ENCODE results near the gene SHC2. TPM values are rescaled to one million over a fixed set of nuclear protein-coding genes. Genes with fewer than 3 reads are reported as not detected.
"Not testable (repeated sequence)": the region's sequence is repeated elsewhere in the genome, so short reads cannot be mapped to it uniquely, and the experiment has no call there.

Gene SHC2
- total RNA-seq, 1 experiment from 2014 or later, result not detected

- Histone ChIP-seq H3K9me3 (replicated peaks) (no peaks in the 10 kb centered on the region), H3K27ac (no peak overlapping the region), H3K4me3 (no peak overlapping the region), H3K27me3 (replicated peaks) (peaks cover 17% of the 10 kb centered on the region; the same call in 1 of the 2 replicates), H3K36me3 (no peaks in the 10 kb centered on the region), H3K4me1 (replicated peaks) (no peaks in the 10 kb centered on the region)
- no peak for DNase-seq (ENCODE audit: low read depth in 1 of 2, low spot score in 2 of 2)
Measured at GRCh38 chr19:425056-425455, 35.8 kb downstream of the SHC2 start.

- Histone ChIP-seq H3K4me3 (no peak overlapping the region), H3K36me3 (no peaks in the 10 kb centered on the region), H3K27me3 (replicated peaks) (peaks cover 22% of the 10 kb centered on the region), H3K9me3 (replicated peaks) (no peaks in the 10 kb centered on the region), H3K4me1 (replicated peaks) (no peaks in the 10 kb centered on the region), H3K27ac (no peak overlapping the region)
- no peak for DNase-seq (ENCODE audit: low read depth in 1 of 2, low spot score in 2 of 2)
Measured at GRCh38 chr19:424546-424945, 36.3 kb downstream of the SHC2 start.

- Histone ChIP-seq H3K36me3 (no peaks in the 10 kb centered on the region), H3K4me1 (replicated peaks) (no peaks in the 10 kb centered on the region), H3K27me3 (replicated peaks) (peaks cover 29% of the 10 kb centered on the region), H3K9me3 (replicated peaks) (no peaks in the 10 kb centered on the region), H3K27ac (no peak overlapping the region), H3K4me3 (no peak overlapping the region)
- no peak for DNase-seq (ENCODE audit: low read depth in 1 of 2, low spot score in 2 of 2)
Measured at GRCh38 chr19:423691-424466, 37.0 kb downstream of the SHC2 start.

GRCh38 chr19:422917-423226, 38.0 kb downstream of the SHC2 start:
- H3K36me3 ChIP-seq; H3K9me3 ChIP-seq (replicated peaks); DNase-seq (ENCODE audit: low read depth in 1 of 2, low spot score in 2 of 2); H3K4me3 ChIP-seq; H3K4me1 ChIP-seq (replicated peaks); H3K27ac ChIP-seq: not testable (repeated sequence)
- H3K27me3 ChIP-seq (replicated peaks), result peaks cover 39% of the 10 kb centered on the region

GRCh38 chr19:422213-422916, 38.5 kb downstream of the SHC2 start:
- no peaks in the 10 kb centered on the region for H3K9me3 ChIP-seq (replicated peaks)
- no peak for DNase-seq (ENCODE audit: low read depth in 1 of 2, low spot score in 2 of 2)
- H3K27me3 ChIP-seq (replicated peaks), result peaks cover 39% of the 10 kb centered on the region

GRCh38 chr19:419721-420515, 40.9 kb downstream of the SHC2 start:
- Histone ChIP-seq H3K27ac (no peak overlapping the region), H3K36me3 (no peaks in the 10 kb centered on the region), H3K9me3 (replicated peaks) (no peaks in the 10 kb centered on the region), H3K27me3 (replicated peaks) (peaks cover 35% of the 10 kb centered on the region), H3K4me3 (no peak overlapping the region), H3K4me1 (replicated peaks) (no peaks in the 10 kb centered on the region)
- no peak for DNase-seq (ENCODE audit: low read depth in 1 of 2, low spot score in 2 of 2)

More at GRCh38 chr19:422213-422916, 38.5 kb downstream of the SHC2 start:
- H3K27ac ChIP-seq, result no peak overlapping the region
- H3K4me1 ChIP-seq (replicated peaks), result no peaks in the 10 kb centered on the region
- no peaks in the 10 kb centered on the region for H3K36me3 ChIP-seq
- H3K4me3 ChIP-seq, result no peak overlapping the region

GRCh38 chr19:418761-419671, 41.8 kb downstream of the SHC2 start:
- no peaks in the 10 kb centered on the region for H3K36me3 ChIP-seq
- H3K27me3 ChIP-seq (replicated peaks), result peaks cover 30% of the 10 kb centered on the region
- H3K4me3 ChIP-seq, result no peak overlapping the region
- no peak overlapping the region for H3K27ac ChIP-seq
- H3K9me3 ChIP-seq (replicated peaks), result no peaks in the 10 kb centered on the region
- DNase-seq (ENCODE audit: low read depth in 1 of 2, low spot score in 2 of 2), result no peak
- H3K4me1 ChIP-seq (replicated peaks), result no peaks in the 10 kb centered on the region

GRCh38 chr19:416416-416815, 44.4 kb downstream of the SHC2 start:
- no peaks in the 10 kb centered on the region for H3K36me3 ChIP-seq
- no peaks in the 10 kb centered on the region for H3K4me1 ChIP-seq (replicated peaks)
- H3K27ac ChIP-seq, result no peak overlapping the region
- H3K9me3 ChIP-seq (replicated peaks), result peaks cover 7% of the 10 kb centered on the region
- no peak overlapping the region for H3K4me3 ChIP-seq
- no peak for DNase-seq (ENCODE audit: low read depth in 1 of 2, low spot score in 2 of 2)
- H3K27me3 ChIP-seq (replicated peaks), result peaks cover 28% of the 10 kb centered on the region

GRCh38 chr19:415292-415691, 45.5 kb downstream of the SHC2 start:
- Histone ChIP-seq H3K9me3 (replicated peaks) (peaks cover 9% of the 10 kb centered on the region), H3K4me3 (no peak overlapping the region), H3K27ac (no peak overlapping the region), H3K27me3 (replicated peaks) (peaks cover 24% of the 10 kb centered on the region), H3K36me3 (no peaks in the 10 kb centered on the region), H3K4me1 (replicated peaks) (no peaks in the 10 kb centered on the region)
- DNase-seq (ENCODE audit: low read depth in 1 of 2, low spot score in 2 of 2), result no peak

GRCh38 chr19:413756-414420, 46.9 kb downstream of the SHC2 start:
- Histone ChIP-seq H3K4me1 (replicated peaks) (peaks cover 5% of the 10 kb centered on the region; the same call in 1 of the 2 replicates), H3K36me3 (no peaks in the 10 kb centered on the region), H3K4me3 (no peak overlapping the region), H3K9me3 (replicated peaks) (peaks cover 9% of the 10 kb centered on the region), H3K27ac (no peak overlapping the region), H3K27me3 (replicated peaks) (peaks cover 22% of the 10 kb centered on the region)
- DNase-seq (ENCODE audit: low read depth in 1 of 2, low spot score in 2 of 2), result no peak

- H3K36me3 ChIP-seq, result no peaks in the 10 kb centered on the region
- peaks cover 25% of the 10 kb centered on the region for H3K27me3 ChIP-seq (replicated peaks)
- DNase-seq (ENCODE audit: low read depth in 1 of 2, low spot score in 2 of 2), result no peak
Measured at GRCh38 chr19:412356-413355, 48.2 kb downstream of the SHC2 start.

More at GRCh38 chr19:412356-413355, 48.2 kb downstream of the SHC2 start:
- Histone ChIP-seq H3K4me1 (replicated peaks) (peaks cover 5% of the 10 kb centered on the region; the same call in 1 of the 2 replicates), H3K27ac (no peak overlapping the region), H3K9me3 (replicated peaks) (peaks cover 9% of the 10 kb centered on the region), H3K4me3 (no peak overlapping the region)
